IMR-90 (cell line): ENCODE results near the gene SLC37A3. TPM values are rescaled to one million over a fixed set of nuclear protein-coding genes. Genes with fewer than 3 reads are reported as not detected.

ENCODE experiments used
- ATAC-seq: fragments of 200-7000 bp; cut with Tn5 transposase; 2 replicates; pipeline ENCODE4 v1.9.1; 2020; ENCODE audit warnings: low read depth, mild to moderate bottlenecking, moderate library complexity
- BruUV-seq: library from RNA; stranded (reverse); fragments of 400-500 nt; replicated peaks from 2 replicates; lab custom pipeline; 2021; lab: Mats Ljungman, UMichigan
- CTCF ChIA-PET: fragments of 300-600 bp; formaldehyde crosslinking; extraction: SDS; loops from one replicate; lab custom pipeline; 2021; ENCODE audit warnings: antibody characterized with exemption; lab: Yijun Ruan, JAX
- POLR2A ChIA-PET: fragments of 300-600 bp; sonication (Branson Sonifier 250); formaldehyde crosslinking; loops from one replicate; lab custom pipeline; 2022; ENCODE audit warnings: antibody characterized with exemption; ENCODE audit not compliant: unreplicated experiment; lab: Charles Lee
- DNase-seq: peaks from one replicate; pipeline ENCODE4 v3.0.0; 2013
- H2AFZ ChIP-seq: replicated peaks from 2 replicates; pipeline ENCODE3; 2013; ENCODE audit warnings: low read length, mild to moderate bottlenecking; ENCODE audit not compliant: poor library complexity
- H2AK5ac ChIP-seq: 2 replicates; pipeline ENCODE4 v1.6.1; 2013; ENCODE audit warnings: low read depth, low read length, inconsistent platforms
- H2AK9ac ChIP-seq: replicated peaks from 2 replicates; pipeline ENCODE3; 2013; ENCODE audit warnings: mild to moderate bottlenecking, low read depth, low read length, moderate library complexity; ENCODE audit not compliant: poor library complexity
- H2BK120ac ChIP-seq: 2 replicates; pipeline ENCODE4 v1.6.1; 2013; ENCODE audit warnings: low read depth, low read length, inconsistent platforms
- H2BK15ac ChIP-seq: 3 replicates; pipeline ENCODE4 v1.6.1; 2013; ENCODE audit warnings: low read depth, low read length, inconsistent platforms
- H2BK20ac ChIP-seq: 2 replicates; pipeline ENCODE4 v1.6.1; 2013; ENCODE audit warnings: low read depth, mild to moderate bottlenecking, inconsistent platforms, low read length, moderate library complexity
- H2BK5ac ChIP-seq: 2 replicates; pipeline ENCODE4 v1.6.1; 2013; ENCODE audit warnings: mild to moderate bottlenecking, low read depth, low read length, inconsistent platforms; ENCODE audit not compliant: poor library complexity, severe bottlenecking
- H3K14ac ChIP-seq: replicated peaks from 2 replicates; pipeline ENCODE4 v1.6.1; 2013; ENCODE audit warnings: low read depth, low read length, inconsistent platforms
- H3K18ac ChIP-seq: 2 replicates; pipeline ENCODE4 v1.6.1; 2013; ENCODE audit warnings: low read depth, low read length, control low read depth
- H3K23ac ChIP-seq: 2 replicates; pipeline ENCODE4 v1.6.1; 2013; ENCODE audit warnings: low read depth, low read length, inconsistent platforms
- H3K27ac ChIP-seq: 2 replicates; pipeline ENCODE4 v1.5.1; 2013; ENCODE audit warnings: mild to moderate bottlenecking, control low read depth, low read length; ENCODE audit not compliant: insufficient read depth
- H3K27me3 ChIP-seq: 2 replicates; pipeline ENCODE4 v1.6.1; 2013; ENCODE audit warnings: low read length; ENCODE audit not compliant: control insufficient read depth, insufficient read depth
- H3K36me3 ChIP-seq: 2 replicates; pipeline ENCODE4 v1.6.1; 2013; ENCODE audit warnings: low read length, mixed read lengths; ENCODE audit not compliant: control insufficient read depth, insufficient read depth
- H3K4ac ChIP-seq: 2 replicates; pipeline ENCODE4 v1.6.1; 2013; ENCODE audit warnings: low read depth, low read length, inconsistent platforms
- H3K4me1 ChIP-seq: 2 replicates; pipeline ENCODE4 v1.6.1; 2013; ENCODE audit warnings: low read length, mixed read lengths; ENCODE audit not compliant: control insufficient read depth, insufficient read depth
- H3K4me2 ChIP-seq: 2 replicates; pipeline ENCODE4 v1.6.1; 2013; ENCODE audit warnings: low read depth, mild to moderate bottlenecking, control low read depth, low read length, moderate library complexity
- H3K4me3 ChIP-seq: 2 replicates; pipeline ENCODE4 v1.5.1; 2013; ENCODE audit warnings: low read depth, mild to moderate bottlenecking, control low read depth, low read length, moderate library complexity; ENCODE audit not compliant: insufficient read depth
- H3K56ac ChIP-seq: 2 replicates; pipeline ENCODE4 v1.6.1; 2013; ENCODE audit warnings: low read length, inconsistent platforms; ENCODE audit not compliant: insufficient read depth; ENCODE audit errors: extremely low read depth
- H3K79me1 ChIP-seq, 2 experiments: 2 replicates each; pipeline ENCODE4 v1.6.1; 2013; ENCODE audit warnings: low read length in 2 of 2, inconsistent platforms in 1 of 2, low read depth in 1 of 2
- H3K9ac ChIP-seq: 2 replicates; pipeline ENCODE4 v1.6.1; 2013; ENCODE audit warnings: low read depth, low read length, control low read depth
- H3K9me1 ChIP-seq: 2 replicates; pipeline ENCODE4 v1.6.1; 2013; ENCODE audit warnings: low read length, inconsistent platforms; ENCODE audit not compliant: insufficient read depth
- H3K9me3 ChIP-seq: 2 replicates; pipeline ENCODE4 v1.6.1; 2013; ENCODE audit warnings: low read length; ENCODE audit not compliant: control insufficient read depth, insufficient read depth
- H4K20me1 ChIP-seq: 2 replicates; pipeline ENCODE4 v1.6.1; 2013; ENCODE audit warnings: low read length, inconsistent platforms; ENCODE audit not compliant: insufficient read depth
- H4K5ac ChIP-seq: 2 replicates; pipeline ENCODE4 v1.6.1; 2013; ENCODE audit warnings: mild to moderate bottlenecking, low read depth, low read length, control low read depth
- H4K8ac ChIP-seq, 2 experiments: 2 replicates each; pipeline ENCODE4 v1.6.1; 2013; ENCODE audit warnings: low read depth in 2 of 2, low read length in 2 of 2, control low read depth in 1 of 2, inconsistent platforms in 1 of 2
- H4K91ac ChIP-seq: 2 replicates; pipeline ENCODE4 v1.6.1; 2013; ENCODE audit warnings: low read depth, low read length, inconsistent platforms; ENCODE audit not compliant: insufficient read depth
- BHLHE40 ChIP-seq: fragments of 150-350 bp; IDR thresholded peaks from 2 replicates; pipeline ENCODE4 v1.6.1; 2016; ENCODE audit warnings: mild to moderate bottlenecking, low read depth, low read length
- CEBPB ChIP-seq: IDR thresholded peaks from 2 replicates; pipeline ENCODE4 v1.6.1; 2012; ENCODE audit warnings: low read depth, low read length, improper control_type of control experiment
- CHD1 ChIP-seq: IDR thresholded peaks from 2 replicates; pipeline ENCODE4 v1.6.1; 2012; ENCODE audit warnings: low read depth, low read length, improper control_type of control experiment
- MAFK ChIP-seq: IDR thresholded peaks from 2 replicates; pipeline ENCODE4 v1.6.1; 2012; ENCODE audit warnings: low read depth, low read length, improper control_type of control experiment
- MAZ ChIP-seq: IDR thresholded peaks from 2 replicates; pipeline ENCODE4 v1.6.1; 2012; ENCODE audit warnings: low read depth, mild to moderate bottlenecking, low read length, improper control_type of control experiment, moderate library complexity, borderline replicate concordance
- MXI1 ChIP-seq: IDR thresholded peaks from 2 replicates; pipeline ENCODE4 v1.6.1; 2012; ENCODE audit warnings: low read depth, mild to moderate bottlenecking, low read length, moderate library complexity, borderline replicate concordance
- NFE2L2 ChIP-seq: fragments of 150-350 bp; IDR thresholded peaks from 2 replicates; pipeline ENCODE4 v1.6.1; 2016; ENCODE audit warnings: low read depth, mild to moderate bottlenecking, low read length
- POLR2A ChIP-seq: IDR thresholded peaks from 2 replicates; pipeline ENCODE4 v1.6.1; 2012; ENCODE audit warnings: mild to moderate bottlenecking, low read depth, low read length
- RAD21 ChIP-seq: IDR thresholded peaks from 2 replicates; pipeline ENCODE4 v1.6.1; 2012; ENCODE audit warnings: low read length, improper control_type of control experiment
- RFX5 ChIP-seq: IDR thresholded peaks from 2 replicates; pipeline ENCODE4 v1.8.0; 2012; ENCODE audit warnings: low read depth, mild to moderate bottlenecking, low read length, moderate library complexity
- SMC3 ChIP-seq: fragments of 150-350 bp; IDR thresholded peaks from 2 replicates; pipeline ENCODE4 v1.6.1; 2016; ENCODE audit warnings: low read depth, mild to moderate bottlenecking, antibody characterized with exemption, low read length, moderate library complexity
- WGBS, 2 experiments: methylation state at CpG; one replicate each; pipeline versions ENCODE4 v1.1.5 to v1.1.7; 2013; ENCODE audit warnings: missing lambda C conversion rate in 2 of 2; ENCODE audit not compliant: insufficient read length in 1 of 2; ENCODE audit errors: extremely low coverage in 2 of 2; 5-methylcytosine and 5-hydroxymethylcytosine counted together
- dilution Hi-C: fragments of 300-500 bp; cut with HindIII; formaldehyde crosslinking; loops from one replicate; pipeline ENCODE4 v1.14.3; 2018; ENCODE audit warnings: low sequenced_read_pairs; ENCODE audit not compliant: unreplicated experiment
- in situ Hi-C: fragments of 300-500 bp; cut with MboI; formaldehyde crosslinking; loops from 3 replicates; pipeline ENCODE4 v1.14.3; 2019; ENCODE audit warnings: low sequenced_read_pairs, inconsistent platforms, mixed read lengths
- intact Hi-C: fragments of 100-400 bp; cut with micrococcal nuclease; formaldehyde crosslinking; loops from 2 replicates; pipeline ENCODE4 v1.10.0; 2022
- polyA plus RNA-seq, 3 experiments: library from polyadenylated mRNA; depleted of rRNA; stranded (reverse); fragments of >200 nt; gene quantifications; 2 replicates each; pipeline ENCODE4 v1.2.3, GENCODE V29; 2012; ENCODE audit warnings: low replicate concordance in 1 of 3
- total RNA-seq: library from RNA; depleted of rRNA; stranded (reverse); fragments of >200 nt; gene quantifications from 2 replicates; pipeline ENCODE4 v1.2.3, GENCODE V29; 2012
- TF ChIP-seq, protein P1 (sequence below): fragments of 150-350 bp; IDR thresholded peaks from 2 replicates; pipeline ENCODE4 v1.6.1; 2016; ENCODE audit warnings: low read depth, mild to moderate bottlenecking, low read length, moderate library complexity, borderline replicate concordance
- TF ChIP-seq, protein P2 (sequence below): conservative IDR thresholded peaks from 2 replicates; pipeline ENCODE4 v1.5.1; 2012; ENCODE audit warnings: mild to moderate bottlenecking, low read depth, low read length, improper control_type of control experiment

The SLC37A3 gene
- total and polyA plus RNA-seq, 2 of the 4 experiments (the other 2 are of a cell fraction) = 43.2 to 45.3 TPM

DNA sequence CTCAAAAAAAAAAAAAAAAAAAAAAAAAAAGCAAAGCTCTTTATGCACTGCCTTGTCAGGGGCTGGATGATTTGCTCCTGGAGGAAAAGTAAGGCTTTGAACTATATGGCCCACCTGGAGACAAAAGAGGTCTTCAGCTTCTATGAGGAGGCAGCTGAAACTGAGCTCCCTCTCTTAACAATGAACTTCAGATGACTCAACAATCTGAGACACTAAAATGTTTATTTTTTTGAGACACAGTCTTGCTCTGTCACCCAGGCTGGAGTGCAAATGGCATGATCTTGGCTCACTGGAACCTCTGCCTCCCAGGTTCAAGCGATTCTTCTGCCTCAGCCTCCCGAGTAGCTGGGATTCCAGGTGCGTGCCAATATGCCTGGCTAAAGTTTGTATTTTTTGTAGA is 42.3 kb upstream of the SLC37A3 start:
- H3K9me1 ChIP-seq = no peaks in the 10 kb centered on the region
- no peak overlapping the region for H2BK15ac ChIP-seq
- no peaks in the 10 kb centered on the region for H3K36me3 ChIP-seq
- no peaks in the 10 kb centered on the region for H4K20me1 ChIP-seq
- peaks cover 2% of the 10 kb centered on the region; the same call in 1 of the 2 replicates for H3K4me1 ChIP-seq
- DNase-seq (peak; percentile 21), ATAC-seq (peak; percentile 49)
- dilution Hi-C loops = no loop called here
- H3K79me1 ChIP-seq = no peaks in the 10 kb centered on the region
- H2BK20ac ChIP-seq = no peak overlapping the region
- H3K27me3 ChIP-seq = no peaks in the 10 kb centered on the region
- no peak overlapping the region for H3K4me3 ChIP-seq
- ChIA-PET POLR2A (no interaction called here), CTCF (interaction anchor here (0.6 kb wide), 1 partner anchor 20 kb away, joined by 3 read pairs; no protein-coding TSS in a partner anchor)
- intact Hi-C loops = no loop called here
- no peak overlapping the region for H3K9ac ChIP-seq
- H4K5ac ChIP-seq = no peak overlapping the region
- H4K91ac ChIP-seq = no peak overlapping the region
- no TSS peak for BruUV-seq
- no peak overlapping the region for H4K8ac ChIP-seq
- in situ Hi-C loops = no loop called here
- no peak overlapping the region for H2AK9ac ChIP-seq
- TF ChIP-seq CEBPB = no peak
- TF ChIP-seq RFX5 = no peak
- TF ChIP-seq, protein P1, sequence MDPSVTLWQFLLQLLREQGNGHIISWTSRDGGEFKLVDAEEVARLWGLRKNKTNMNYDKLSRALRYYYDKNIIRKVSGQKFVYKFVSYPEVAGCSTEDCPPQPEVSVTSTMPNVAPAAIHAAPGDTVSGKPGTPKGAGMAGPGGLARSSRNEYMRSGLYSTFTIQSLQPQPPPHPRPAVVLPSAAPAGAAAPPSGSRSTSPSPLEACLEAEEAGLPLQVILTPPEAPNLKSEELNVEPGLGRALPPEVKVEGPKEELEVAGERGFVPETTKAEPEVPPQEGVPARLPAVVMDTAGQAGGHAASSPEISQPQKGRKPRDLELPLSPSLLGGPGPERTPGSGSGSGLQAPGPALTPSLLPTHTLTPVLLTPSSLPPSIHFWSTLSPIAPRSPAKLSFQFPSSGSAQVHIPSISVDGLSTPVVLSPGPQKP = no peak
- no peak for TF ChIP-seq POLR2A
- TF ChIP-seq MAZ = no peak
- no peak for TF ChIP-seq RAD21
- TF ChIP-seq SMC3 = no peak
- no peak for TF ChIP-seq MXI1
- TF ChIP-seq, protein P2, sequence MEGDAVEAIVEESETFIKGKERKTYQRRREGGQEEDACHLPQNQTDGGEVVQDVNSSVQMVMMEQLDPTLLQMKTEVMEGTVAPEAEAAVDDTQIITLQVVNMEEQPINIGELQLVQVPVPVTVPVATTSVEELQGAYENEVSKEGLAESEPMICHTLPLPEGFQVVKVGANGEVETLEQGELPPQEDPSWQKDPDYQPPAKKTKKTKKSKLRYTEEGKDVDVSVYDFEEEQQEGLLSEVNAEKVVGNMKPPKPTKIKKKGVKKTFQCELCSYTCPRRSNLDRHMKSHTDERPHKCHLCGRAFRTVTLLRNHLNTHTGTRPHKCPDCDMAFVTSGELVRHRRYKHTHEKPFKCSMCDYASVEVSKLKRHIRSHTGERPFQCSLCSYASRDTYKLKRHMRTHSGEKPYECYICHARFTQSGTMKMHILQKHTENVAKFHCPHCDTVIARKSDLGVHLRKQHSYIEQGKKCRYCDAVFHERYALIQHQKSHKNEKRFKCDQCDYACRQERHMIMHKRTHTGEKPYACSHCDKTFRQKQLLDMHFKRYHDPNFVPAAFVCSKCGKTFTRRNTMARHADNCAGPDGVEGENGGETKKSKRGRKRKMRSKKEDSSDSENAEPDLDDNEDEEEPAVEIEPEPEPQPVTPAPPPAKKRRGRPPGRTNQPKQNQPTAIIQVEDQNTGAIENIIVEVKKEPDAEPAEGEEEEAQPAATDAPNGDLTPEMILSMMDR = no peak
- TF ChIP-seq NFE2L2 = no peak
- no peak for TF ChIP-seq MAFK
- TF ChIP-seq BHLHE40 = no peak
- no peak for TF ChIP-seq CHD1
- no peak overlapping the region for H2AK5ac ChIP-seq
- no peak overlapping the region for H3K23ac ChIP-seq
- H3K9me3 ChIP-seq = no peaks in the 10 kb centered on the region
- no peak overlapping the region for H3K4me2 ChIP-seq
- no peak overlapping the region for H3K18ac ChIP-seq
- H3K56ac ChIP-seq = no peak overlapping the region
- H3K14ac ChIP-seq = no peak overlapping the region
- no peak overlapping the region for H3K27ac ChIP-seq
- no peak overlapping the region for H3K4ac ChIP-seq
- no peak overlapping the region for H2BK5ac ChIP-seq
- H2AFZ ChIP-seq = no peak overlapping the region
- no CpG with 5 or more reads among the region's 3 CpGs for WGBS, 2 experiments
- no peak overlapping the region for H2BK120ac ChIP-seq
